Smooth muscle cell (in vitro differentiated cells): ENCODE results near the gene ZNF827. TPM values are rescaled to one million over a fixed set of nuclear protein-coding genes. Genes with fewer than 3 reads are reported as not detected.

Experiments used
- DNase-seq: peaks from one replicate; lab custom pipeline; 2025; ENCODE audit not compliant: unreplicated experiment; lab: John Stamatoyannopoulos, UW
- H2AFZ ChIP-seq: fragments of 200-600 bp; sonication (generic); 2 replicates; pipeline ENCODE4 v1.6.0; 2016; ENCODE audit warnings: antibody characterized with exemption, low read depth, mild to moderate bottlenecking
- H3F3A ChIP-seq: fragments of 200-600 bp; sonication (generic); 2 replicates; pipeline ENCODE4 v1.6.0; 2017; ENCODE audit warnings: antibody characterized with exemption, low read depth
- H3K27ac ChIP-seq: fragments of 200-600 bp; sonication (generic); 2 replicates; pipeline ENCODE4 v1.5.1; 2016; ENCODE audit warnings: low read depth, mild to moderate bottlenecking
- H3K27me3 ChIP-seq: fragments of 200-600 bp; sonication (generic); 2 replicates; pipeline ENCODE4 v1.6.1; 2016; ENCODE audit warnings: low read depth, mild to moderate bottlenecking
- H3K36me3 ChIP-seq: fragments of 200-600 bp; sonication (generic); 2 replicates; pipeline ENCODE4 v1.5.1; 2016; ENCODE audit warnings: low read depth
- H3K4me1 ChIP-seq: fragments of 200-600 bp; sonication (generic); 2 replicates; pipeline ENCODE4 v1.5.1; 2016; ENCODE audit warnings: low read depth
- H3K4me2 ChIP-seq: fragments of 200-600 bp; sonication (generic); 2 replicates; pipeline ENCODE4 v1.6.0; 2016; ENCODE audit warnings: mild to moderate bottlenecking
- H3K4me3 ChIP-seq: fragments of 200-600 bp; sonication (generic); 2 replicates; pipeline ENCODE4 v1.5.1; 2016; ENCODE audit warnings: mild to moderate bottlenecking
- H3K79me2 ChIP-seq: fragments of 200-600 bp; sonication (generic); 2 replicates; pipeline ENCODE4 v1.6.0; 2016; ENCODE audit warnings: low read depth, mild to moderate bottlenecking
- H3K9ac ChIP-seq: fragments of 200-600 bp; sonication (generic); 2 replicates; pipeline ENCODE4 v1.6.0; 2016; ENCODE audit warnings: low read depth
- H3K9me3 ChIP-seq: fragments of 200-600 bp; sonication (generic); replicated peaks from 2 replicates; pipeline ENCODE4 v1.5.1; 2016; ENCODE audit warnings: low read depth
- H4K20me1 ChIP-seq: fragments of 200-600 bp; sonication (generic); 2 replicates; pipeline ENCODE4 v1.6.0; 2016; ENCODE audit warnings: low read depth
- WGBS: methylation state at CpG from one replicate; pipeline ENCODE4 v1.1.7; 2016; ENCODE audit warnings: low lambda C conversion rate; 5-methylcytosine and 5-hydroxymethylcytosine counted together
- polyA plus RNA-seq: library from polyadenylated mRNA; unstranded; fragments of >200 nt; fragmentation: Nextera tagmentation; extraction: Ambion mirVana; gene quantifications from 2 replicates; pipeline ENCODE4 v1.2.1, GENCODE V29; 2016
- total RNA-seq: library from RNA; depleted of rRNA; stranded (reverse); fragments of >200 nt; gene quantifications from 2 replicates; pipeline ENCODE4 v1.2.3, GENCODE V29; 2014
- TF ChIP-seq, protein P1 (sequence below): fragments of 200-600 bp; sonication (generic); IDR thresholded peaks from 2 replicates; pipeline ENCODE4 v1.5.1; 2017; ENCODE audit warnings: borderline replicate concordance, mild to moderate bottlenecking, antibody characterized with exemption; ENCODE audit not compliant: insufficient read depth, poor library complexity, severe bottlenecking

ZNF827 gene
- total and polyA plus RNA-seq, 2 experiments from 2014 or later, result 6.5 to 12.8 TPM

GRCh38 chr4:145804116-145804515 lies 134.5 kb downstream of the ZNF827 start:
- 75% methylated on average over 2 of the region's 2 CpGs for WGBS
- no peak for DNase-seq

DNA sequence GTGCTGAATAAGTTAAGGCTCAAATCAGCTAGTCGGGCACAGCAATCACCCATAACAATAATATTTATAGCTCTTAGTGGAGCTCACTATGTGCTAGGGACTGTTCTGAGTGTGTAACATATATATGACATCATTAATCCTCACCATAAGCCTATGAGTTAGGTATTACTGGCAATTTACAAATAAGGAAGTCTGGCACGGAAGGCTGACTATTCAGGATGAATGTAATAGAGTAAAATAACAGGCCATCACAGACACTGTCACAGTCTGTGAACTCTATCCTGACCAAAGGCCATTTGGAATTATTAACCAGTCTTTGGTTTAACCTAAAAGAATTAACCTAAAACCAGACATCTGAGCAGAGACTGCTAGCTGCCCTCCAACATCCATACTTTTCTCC lies 139.4 kb downstream of the ZNF827 start:
- H3K27me3 ChIP-seq, result no peaks in the 10 kb centered on the region

More at GRCh38 chr4:145804116-145804515, 134.5 kb downstream of the ZNF827 start:
- Histone ChIP-seq H3K9me3 (no peaks in the 10 kb centered on the region), H3K4me2 (peak overlapping the region; percentile 19), H2AFZ (no peak overlapping the region), H3K4me3 (no peak overlapping the region), H3K9ac (peak overlapping the region; percentile 17), H3K4me1 (peaks cover 10% of the 10 kb centered on the region), H4K20me1 (no peaks in the 10 kb centered on the region), H3K36me3 (no peaks in the 10 kb centered on the region), H3K79me2 (no peaks in the 10 kb centered on the region), H3K27ac (peak overlapping the region; percentile 96), H3F3A (peaks cover 6% of the 10 kb centered on the region), H3K27me3 (no peaks in the 10 kb centered on the region)
- TF ChIP-seq, protein P1, sequence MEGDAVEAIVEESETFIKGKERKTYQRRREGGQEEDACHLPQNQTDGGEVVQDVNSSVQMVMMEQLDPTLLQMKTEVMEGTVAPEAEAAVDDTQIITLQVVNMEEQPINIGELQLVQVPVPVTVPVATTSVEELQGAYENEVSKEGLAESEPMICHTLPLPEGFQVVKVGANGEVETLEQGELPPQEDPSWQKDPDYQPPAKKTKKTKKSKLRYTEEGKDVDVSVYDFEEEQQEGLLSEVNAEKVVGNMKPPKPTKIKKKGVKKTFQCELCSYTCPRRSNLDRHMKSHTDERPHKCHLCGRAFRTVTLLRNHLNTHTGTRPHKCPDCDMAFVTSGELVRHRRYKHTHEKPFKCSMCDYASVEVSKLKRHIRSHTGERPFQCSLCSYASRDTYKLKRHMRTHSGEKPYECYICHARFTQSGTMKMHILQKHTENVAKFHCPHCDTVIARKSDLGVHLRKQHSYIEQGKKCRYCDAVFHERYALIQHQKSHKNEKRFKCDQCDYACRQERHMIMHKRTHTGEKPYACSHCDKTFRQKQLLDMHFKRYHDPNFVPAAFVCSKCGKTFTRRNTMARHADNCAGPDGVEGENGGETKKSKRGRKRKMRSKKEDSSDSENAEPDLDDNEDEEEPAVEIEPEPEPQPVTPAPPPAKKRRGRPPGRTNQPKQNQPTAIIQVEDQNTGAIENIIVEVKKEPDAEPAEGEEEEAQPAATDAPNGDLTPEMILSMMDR, result no peak

GRCh38 chr4:145797278-145797677 lies 141.3 kb downstream of the ZNF827 start:
- TF ChIP-seq, protein P1, result no peak
- no peak overlapping the region for H2AFZ ChIP-seq
- no peak for DNase-seq

More for the DNA sequence above, 139.4 kb downstream of the ZNF827 start:
- TF ChIP-seq, protein P1, result no peak
- Histone ChIP-seq H3K9me3 (no peaks in the 10 kb centered on the region), H3K9ac (no peak overlapping the region), H3K36me3 (no peaks in the 10 kb centered on the region), H3K79me2 (no peaks in the 10 kb centered on the region), H3K27ac (no peak overlapping the region), H3K4me1 (no peaks in the 10 kb centered on the region), H3F3A (no peaks in the 10 kb centered on the region), H3K4me2 (no peak overlapping the region), H4K20me1 (no peaks in the 10 kb centered on the region), H2AFZ (no peak overlapping the region), H3K4me3 (no peak overlapping the region)
- WGBS, result 62% methylated on average over 2 of the region's 2 CpGs
- no peak for DNase-seq

GRCh38 chr4:145796346-145796745 lies 142.3 kb downstream of the ZNF827 start:
- no peak for DNase-seq
- H3K36me3 ChIP-seq, result no peaks in the 10 kb centered on the region
- H2AFZ ChIP-seq, result no peak overlapping the region
- H3K27me3 ChIP-seq, result no peaks in the 10 kb centered on the region
- no peak overlapping the region for H3K27ac ChIP-seq
- no peaks in the 10 kb centered on the region for H3K4me1 ChIP-seq
- 86% methylated on average over 4 of the region's 4 CpGs for WGBS
- H3K4me3 ChIP-seq, result no peak overlapping the region
- no peaks in the 10 kb centered on the region for H3K9me3 ChIP-seq
- H3K79me2 ChIP-seq, result no peaks in the 10 kb centered on the region
- no peaks in the 10 kb centered on the region for H4K20me1 ChIP-seq
- H3K9ac ChIP-seq, result no peak overlapping the region
- TF ChIP-seq, protein P1, result no peak
- H3K4me2 ChIP-seq, result no peak overlapping the region
- H3F3A ChIP-seq, result no peaks in the 10 kb centered on the region

More at GRCh38 chr4:145797278-145797677, 141.3 kb downstream of the ZNF827 start:
- Histone ChIP-seq H3K9me3 (no peaks in the 10 kb centered on the region), H3K79me2 (no peaks in the 10 kb centered on the region), H3K4me1 (no peaks in the 10 kb centered on the region), H3K4me3 (no peak overlapping the region), H3K9ac (no peak overlapping the region), H3K4me2 (no peak overlapping the region), H3F3A (no peaks in the 10 kb centered on the region), H3K36me3 (no peaks in the 10 kb centered on the region), H4K20me1 (no peaks in the 10 kb centered on the region), H3K27me3 (no peaks in the 10 kb centered on the region), H3K27ac (no peak overlapping the region)
